Mononuclear cell (primary cell): ENCODE results near the gene RPL27. TPM values are rescaled to one million over a fixed set of nuclear protein-coding genes. Genes with fewer than 3 reads are reported as not detected.
A peak's percentile ranks its signal among the peaks of the same experiment; 100 is the strongest.
"Not testable (repeated sequence)": the region's sequence is repeated elsewhere in the genome, so short reads cannot be mapped to it uniquely, and the experiment has no call there.

Experiments
- H3K27me3 ChIP-seq: 2 replicates; pipeline ENCODE4 v1.6.0; 2011; ENCODE audit warnings: low read length, control low read depth; ENCODE audit not compliant: insufficient read depth
- H3K4me1 ChIP-seq: 2 replicates; pipeline ENCODE4 v1.5.1; 2011; ENCODE audit warnings: mild to moderate bottlenecking, low read length, control low read depth; ENCODE audit not compliant: insufficient read depth
- H3K4me3 ChIP-seq: 2 replicates; pipeline ENCODE4 v1.5.1; 2011; ENCODE audit warnings: mild to moderate bottlenecking, low read length, moderate library complexity
- H3K9me3 ChIP-seq: 2 replicates; pipeline ENCODE4 v1.5.1; 2011; ENCODE audit warnings: low read depth, mild to moderate bottlenecking, control low read depth, low read length
- total RNA-seq: library from RNA; depleted of rRNA; stranded (reverse); fragments of >200 nt; gene quantifications from one replicate; pipeline ENCODE4 v1.2.3, GENCODE V29; 2012

The RPL27 gene
- 1,456 TPM for total RNA-seq

- H3K4me3 ChIP-seq = peak within 1 kb of the TSS; percentile 97
- no peaks in the 10 kb centered on the region for H3K27me3 ChIP-seq
- peaks cover 47% of the 10 kb centered on the region for H3K4me1 ChIP-seq
- no peaks in the 10 kb centered on the region for H3K9me3 ChIP-seq
These were observed at the start of gene RPL27 for GRCh38 chr17:42997984-42998938. TSS of gene RPL27 (plus strand) at chr17:42998419. CDS start at chr17:42998751, 332 bp downstream.

DNA sequence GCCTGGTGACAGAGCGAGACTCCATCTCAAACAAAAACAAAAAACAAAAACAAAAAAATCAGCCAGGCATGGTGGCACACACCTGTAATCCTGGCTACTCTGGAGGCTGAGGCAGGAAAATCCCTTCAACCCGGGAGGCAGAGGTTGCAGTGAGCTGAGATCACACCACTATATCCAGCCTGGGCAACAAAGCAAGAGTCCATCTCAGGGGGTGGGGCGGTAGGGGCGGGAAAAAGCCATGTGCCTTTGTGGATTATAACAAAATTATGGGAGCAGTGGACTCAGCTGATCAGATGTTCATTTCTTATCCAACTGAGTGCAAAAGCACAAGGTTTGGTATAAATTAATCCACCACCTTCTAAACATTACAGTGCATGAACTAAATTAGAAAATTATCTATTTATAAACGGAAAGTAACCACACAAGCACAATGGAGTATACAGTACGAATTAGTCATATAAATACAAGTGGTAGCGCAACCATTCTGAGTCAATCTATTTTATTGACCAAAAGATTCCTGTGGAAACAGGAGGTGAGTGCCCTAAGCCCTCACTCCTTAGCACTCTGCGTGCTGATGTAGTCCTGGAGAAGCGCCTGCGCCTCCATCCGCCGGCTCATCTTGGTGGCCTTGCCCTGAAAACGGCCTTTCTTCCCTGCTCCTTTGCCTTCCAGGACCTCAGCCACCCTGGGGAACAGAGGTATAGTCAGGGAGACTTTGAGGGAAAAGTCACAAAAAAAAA is 48.0 kb upstream of the RPL27 start:
- Histone ChIP-seq H3K9me3 (no peaks in the 10 kb centered on the region), H3K4me3 (no peak overlapping the region), H3K4me1 (no peaks in the 10 kb centered on the region), H3K27me3 (no peaks in the 10 kb centered on the region)

- Histone ChIP-seq H3K27me3 (no peaks in the 10 kb centered on the region), H3K4me3 (no peak overlapping the region), H3K4me1 (no peaks in the 10 kb centered on the region), H3K9me3 (no peaks in the 10 kb centered on the region)
These were observed 44.5 kb upstream of the RPL27 start for GRCh38 chr17:42953669-42954068.

GRCh38 chr17:42964161-42964932 is 33.9 kb upstream of the RPL27 start, which contains the start of gene AARSD1:
TSS of gene AARSD1 (minus strand) at chr17:42964454. CDS start at chr17:42964440, 14 bp downstream.
- Histone ChIP-seq H3K4me1 (peaks cover 13% of the 10 kb centered on the region), H3K27me3 (no peaks in the 10 kb centered on the region), H3K9me3 (no peaks in the 10 kb centered on the region), H3K4me3 (peak within 1 kb of the TSS; percentile 50)

DNA sequence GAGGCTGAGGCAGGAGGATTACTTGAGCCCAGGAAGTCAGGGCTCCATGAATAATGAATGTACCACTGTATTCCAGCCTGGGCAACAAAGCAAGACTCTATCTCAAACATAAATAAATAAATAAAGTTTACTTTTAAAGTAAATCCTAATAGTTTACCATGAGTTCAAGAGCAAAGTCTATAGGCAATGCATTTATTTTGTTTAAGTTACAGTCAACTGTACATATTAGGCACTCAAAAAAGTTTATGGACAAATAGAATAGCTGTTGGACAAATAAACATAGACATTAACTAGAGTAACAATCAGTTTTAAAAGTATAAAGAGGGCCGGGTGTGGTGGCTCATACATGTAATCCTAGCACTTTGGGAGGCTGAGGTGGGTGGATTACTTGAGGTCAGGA is 30.3 kb upstream of the RPL27 start:
- H3K4me1 ChIP-seq = peaks cover 11% of the 10 kb centered on the region
- no peaks in the 10 kb centered on the region for H3K27me3 ChIP-seq
- H3K9me3 ChIP-seq = no peaks in the 10 kb centered on the region
- H3K4me3 ChIP-seq = no peak overlapping the region

DNA sequence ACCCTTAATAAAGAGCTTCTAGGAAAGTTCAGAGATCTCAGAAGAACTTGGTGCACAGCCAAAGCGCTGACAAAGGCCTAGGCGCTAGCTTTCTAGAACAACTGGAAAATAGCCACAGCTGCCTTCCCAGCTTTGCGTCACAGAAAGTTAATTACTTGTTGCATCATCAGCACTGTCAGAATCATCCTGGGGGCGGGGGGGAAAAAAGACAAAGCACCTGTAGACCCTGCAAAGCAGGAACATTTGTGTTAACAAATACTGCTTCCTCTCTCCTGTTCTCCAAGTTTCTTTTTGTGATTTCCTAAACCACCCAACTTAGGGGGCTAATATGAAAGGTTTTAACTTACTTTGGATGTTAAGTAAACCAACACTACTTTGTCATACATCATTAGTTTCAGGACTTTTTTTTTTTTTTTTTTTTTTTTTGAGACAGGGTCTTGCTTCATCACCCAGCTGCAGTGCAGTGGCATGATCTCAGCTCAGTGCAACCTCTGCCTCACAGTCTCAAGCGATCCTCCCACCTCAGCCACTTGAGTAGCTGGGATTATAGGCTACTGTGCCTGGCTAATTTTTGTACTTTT is 29.1 kb upstream of the RPL27 start:
- Histone ChIP-seq H3K27me3 (no peaks in the 10 kb centered on the region), H3K9me3 (no peaks in the 10 kb centered on the region), H3K4me3 (no peak overlapping the region), H3K4me1 (no peaks in the 10 kb centered on the region)

- Histone ChIP-seq H3K27me3 (no peaks in the 10 kb centered on the region), H3K9me3 (no peaks in the 10 kb centered on the region), H3K4me3 (no peak overlapping the region)
These were observed 26.6 kb upstream of the RPL27 start for GRCh38 chr17:42971589-42971988.

GRCh38 chr17:42973323-42973722 is 24.9 kb upstream of the RPL27 start:
- H3K27me3 ChIP-seq, H3K4me1 ChIP-seq, H3K4me3 ChIP-seq, H3K9me3 ChIP-seq: not testable (repeated sequence)

More at GRCh38 chr17:42971589-42971988, 26.6 kb upstream of the RPL27 start:
- no peaks in the 10 kb centered on the region for H3K4me1 ChIP-seq

GRCh38 chr17:42975265-42975664 is 23.0 kb upstream of the RPL27 start:
- Histone ChIP-seq H3K9me3 (no peaks in the 10 kb centered on the region), H3K4me1 (peaks cover 8% of the 10 kb centered on the region), H3K4me3 (no peak overlapping the region), H3K27me3 (no peaks in the 10 kb centered on the region)

- not testable (repeated sequence) for H3K4me1 ChIP-seq, H3K9me3 ChIP-seq, H3K27me3 ChIP-seq, H3K4me3 ChIP-seq
These were observed 22.5 kb upstream of the RPL27 start for GRCh38 chr17:42975701-42976100.

- Histone ChIP-seq H3K4me1 (peaks cover 45% of the 10 kb centered on the region), H3K4me3 (peak within 1 kb of the TSS; percentile 86), H3K9me3 (no peaks in the 10 kb centered on the region), H3K27me3 (no peaks in the 10 kb centered on the region)
These were observed 18.5 kb upstream of the RPL27 start, which contains the start of gene PTGES3L for GRCh38 chr17:42979511-42980273. TSS of gene PTGES3L (minus strand) at chr17:42980080. CDS start at chr17:42980053, 27 bp downstream.

- H3K4me1 ChIP-seq = peaks cover 50% of the 10 kb centered on the region
- H3K9me3 ChIP-seq = no peaks in the 10 kb centered on the region
- H3K4me3 ChIP-seq = peak within 1 kb of the TSS; percentile 86
- no peaks in the 10 kb centered on the region for H3K27me3 ChIP-seq
These were observed 17.9 kb upstream of the RPL27 start, which contains the start of gene RUNDC1 for GRCh38 chr17:42980274-42980765. TSS of gene RUNDC1 (plus strand) at chr17:42980565. CDS start at chr17:42980577, 12 bp downstream.

DNA sequence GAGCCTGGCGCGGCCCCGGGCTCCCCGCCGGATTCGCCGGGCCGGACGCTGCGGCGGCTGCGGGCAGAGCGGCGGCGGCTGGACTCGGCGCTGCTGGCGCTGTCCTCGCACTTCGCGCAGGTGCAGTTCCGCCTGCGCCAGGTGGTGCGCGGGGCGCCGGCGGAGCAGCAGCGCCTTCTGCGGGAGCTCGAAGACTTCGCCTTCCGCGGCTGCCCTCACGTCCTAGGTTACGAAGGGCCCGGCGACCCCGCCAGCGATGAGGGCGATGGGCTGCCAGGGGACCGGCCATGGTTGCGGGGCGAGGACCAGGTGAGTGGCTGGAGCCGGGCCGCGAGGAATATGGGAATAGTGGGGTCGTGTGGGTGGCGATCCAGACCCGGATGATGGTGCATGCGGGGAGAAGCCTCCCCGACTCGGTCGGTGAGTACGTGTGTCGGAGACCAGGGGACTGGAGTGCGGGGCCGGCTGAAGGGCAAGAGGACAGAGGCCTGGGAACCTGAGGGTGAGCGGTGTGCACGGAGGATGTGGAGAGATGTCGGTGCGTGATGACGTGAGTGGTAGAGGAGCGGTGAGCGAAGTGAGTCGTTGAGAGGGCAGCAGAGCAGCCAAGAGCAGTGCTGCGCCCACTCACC is 17.3 kb upstream of the RPL27 start:
- Histone ChIP-seq H3K4me3 (peak overlapping the region; percentile 86), H3K9me3 (no peaks in the 10 kb centered on the region), H3K27me3 (no peaks in the 10 kb centered on the region), H3K4me1 (peaks cover 55% of the 10 kb centered on the region)
